Retinal pigment epithelial cell (primary cell): Measurements from ENCODE around the gene FAM76A.

Experiments
- DNase-seq: peaks from one replicate; pipeline ENCODE4 v3.0.0-alpha.2; 2010; ENCODE audit warnings: low read depth
- H3K4me3 ChIP-seq: 2 replicates; pipeline ENCODE4 v1.5.1; 2011; ENCODE audit warnings: mild to moderate bottlenecking, low read length, control low read depth, moderate library complexity
- TF ChIP-seq, protein P1 (sequence below): conservative IDR thresholded peaks from 2 replicates; pipeline ENCODE4 v1.5.1; 2011; ENCODE audit warnings: low read depth, low read length, control low read depth, inconsistent platforms

The FAM76A gene

GRCh38 chr1:27710574-27710973 lies 15.2 kb upstream of the FAM76A start:
- H3K4me3 ChIP-seq: no peak overlapping the region
- DNase-seq: no peak
- TF ChIP-seq, protein P1, sequence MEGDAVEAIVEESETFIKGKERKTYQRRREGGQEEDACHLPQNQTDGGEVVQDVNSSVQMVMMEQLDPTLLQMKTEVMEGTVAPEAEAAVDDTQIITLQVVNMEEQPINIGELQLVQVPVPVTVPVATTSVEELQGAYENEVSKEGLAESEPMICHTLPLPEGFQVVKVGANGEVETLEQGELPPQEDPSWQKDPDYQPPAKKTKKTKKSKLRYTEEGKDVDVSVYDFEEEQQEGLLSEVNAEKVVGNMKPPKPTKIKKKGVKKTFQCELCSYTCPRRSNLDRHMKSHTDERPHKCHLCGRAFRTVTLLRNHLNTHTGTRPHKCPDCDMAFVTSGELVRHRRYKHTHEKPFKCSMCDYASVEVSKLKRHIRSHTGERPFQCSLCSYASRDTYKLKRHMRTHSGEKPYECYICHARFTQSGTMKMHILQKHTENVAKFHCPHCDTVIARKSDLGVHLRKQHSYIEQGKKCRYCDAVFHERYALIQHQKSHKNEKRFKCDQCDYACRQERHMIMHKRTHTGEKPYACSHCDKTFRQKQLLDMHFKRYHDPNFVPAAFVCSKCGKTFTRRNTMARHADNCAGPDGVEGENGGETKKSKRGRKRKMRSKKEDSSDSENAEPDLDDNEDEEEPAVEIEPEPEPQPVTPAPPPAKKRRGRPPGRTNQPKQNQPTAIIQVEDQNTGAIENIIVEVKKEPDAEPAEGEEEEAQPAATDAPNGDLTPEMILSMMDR: no peak

GRCh38 chr1:27713139-27713725 lies 12.5 kb upstream of the FAM76A start:
- DNase-seq: no peak
- TF ChIP-seq, protein P1: no peak
- no peak overlapping the region for H3K4me3 ChIP-seq

GRCh38 chr1:27713869-27714513 lies 11.8 kb upstream of the FAM76A start:
- DNase-seq: no peak
- no peak overlapping the region for H3K4me3 ChIP-seq
- TF ChIP-seq, protein P1: no peak

DNA sequence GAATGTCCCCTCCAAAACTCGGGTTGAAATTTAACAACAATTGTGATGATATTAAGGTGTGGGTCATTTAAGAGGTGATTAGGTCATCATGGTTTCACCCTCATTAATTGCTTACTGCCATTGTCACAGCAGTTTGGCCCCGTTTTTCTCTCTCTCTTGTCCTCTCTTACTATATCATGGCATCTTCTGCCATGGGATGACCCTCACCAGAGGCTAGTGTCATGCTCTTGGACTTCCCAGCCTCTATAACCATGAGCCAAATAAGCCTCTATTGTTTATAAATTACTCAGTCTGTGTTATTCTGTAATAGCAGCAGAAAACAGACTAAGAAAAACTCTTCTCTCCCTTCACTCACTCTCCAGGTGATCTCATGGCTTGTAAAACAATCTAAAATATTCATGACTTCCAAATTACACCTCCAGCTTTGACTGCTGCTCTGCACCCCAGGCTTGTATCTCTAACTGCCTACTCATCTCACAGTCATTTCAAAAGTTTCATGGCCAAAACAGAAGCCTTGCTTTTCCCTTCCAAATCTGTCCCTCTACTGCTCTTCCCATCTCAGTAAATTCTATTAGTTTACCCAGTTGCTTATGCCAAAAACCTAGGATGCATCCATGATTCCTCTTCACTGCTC lies 9.4 kb upstream of the FAM76A start:
- TF ChIP-seq, protein P1: no peak
- H3K4me3 ChIP-seq: no peak overlapping the region
- no peak for DNase-seq

DNA sequence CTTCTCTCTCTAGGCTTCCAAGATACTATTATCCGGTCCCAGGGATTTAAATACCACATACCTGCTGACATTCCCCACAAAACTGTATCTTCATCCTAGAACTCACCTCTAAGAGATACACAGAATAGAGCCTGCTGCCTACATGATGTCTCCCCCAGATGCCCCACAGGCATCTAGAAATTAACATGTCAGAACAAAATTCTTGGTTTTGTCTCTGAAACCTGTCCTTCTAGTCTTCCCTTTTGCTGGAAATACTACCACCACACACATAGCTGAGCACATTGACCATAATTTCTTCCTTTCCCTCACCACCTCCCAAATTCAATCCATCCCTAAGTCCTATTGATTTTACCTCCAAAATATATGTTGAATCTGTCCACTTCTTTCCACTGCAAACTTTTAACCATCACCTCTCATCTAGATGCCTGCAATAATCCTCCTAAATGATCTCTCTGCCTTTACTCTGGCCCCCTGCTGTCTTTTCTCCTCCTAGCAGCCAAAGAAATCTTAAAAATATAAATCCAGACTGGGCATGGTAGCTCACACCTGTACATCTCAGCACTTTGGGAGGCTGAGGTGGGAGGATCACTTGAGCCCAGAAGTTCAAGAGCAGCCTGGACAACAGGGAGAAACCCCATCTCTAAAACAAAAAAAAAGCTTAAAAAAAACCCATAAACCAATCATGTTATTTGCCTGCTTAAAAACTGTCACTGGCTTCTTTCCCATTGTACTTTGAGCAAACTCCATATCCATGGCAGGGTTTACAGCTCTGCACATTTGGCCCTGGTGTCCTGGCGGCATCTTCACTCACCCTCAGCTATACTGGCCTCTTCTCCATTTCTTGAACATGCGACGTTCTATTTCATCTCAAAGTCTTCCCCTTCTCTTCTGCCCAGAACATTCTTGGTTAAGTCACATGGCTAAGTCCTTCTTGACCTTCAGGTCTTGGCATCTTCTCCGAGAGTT lies 6.2 kb upstream of the FAM76A start:
- no peak for DNase-seq
- TF ChIP-seq, protein P1: peak; percentile 53
- no peak overlapping the region for H3K4me3 ChIP-seq

- TF ChIP-seq, protein P1: no peak
- DNase-seq: no peak
- H3K4me3 ChIP-seq: peak overlapping the region; percentile 35
Measured at GRCh38 chr1:27724961-27725373, 794 bp upstream of the FAM76A start.
